H1 (cell line): Measurements from ENCODE around the gene SLFN13. TPM values are rescaled to one million over a fixed set of nuclear protein-coding genes. Genes with fewer than 3 reads are reported as not detected.
A peak's percentile ranks its signal among the peaks of the same experiment; 100 is the strongest.

Experiments
- BRCA1 ChIP-seq: IDR thresholded peaks from 2 replicates; pipeline ENCODE4 v1.6.1; 2012; ENCODE audit warnings: low read depth, low read length, improper control_type of control experiment
- CEBPB ChIP-seq: IDR thresholded peaks from 2 replicates; pipeline ENCODE4 v1.6.1; 2012; ENCODE audit warnings: low read depth, low read length
- EGR1 ChIP-seq: IDR thresholded peaks from 2 replicates; pipeline ENCODE4 v1.6.1; 2011; ENCODE audit warnings: low read depth, low read length, borderline replicate concordance
- EP300 ChIP-seq, 2 experiments: IDR thresholded peaks; 1 replicate in 1 of 2; 2 replicates in 1 of 2; pipeline ENCODE4 v1.6.1; 2011 to 2012; ENCODE audit warnings: low read depth in 2 of 2, low read length in 2 of 2, mild to moderate bottlenecking in 2 of 2, borderline replicate concordance in 1 of 2, inconsistent platforms in 1 of 2, moderate library complexity in 1 of 2
- EZH2 ChIP-seq: fragments of 200-600 bp; sonication (generic); IDR thresholded peaks from 2 replicates; pipeline ENCODE4 v1.7.1; 2012; ENCODE audit warnings: low read depth, mild to moderate bottlenecking, moderate library complexity, low read length, inconsistent platforms; ENCODE audit not compliant: severe bottlenecking
- FOSL1 ChIP-seq: IDR thresholded peaks from 2 replicates; pipeline ENCODE4 v1.6.1; 2011; ENCODE audit warnings: mild to moderate bottlenecking, low read depth, low read length, moderate library complexity; ENCODE audit not compliant: insufficient read depth
- HDAC2 ChIP-seq, 2 experiments: fragments of 300-600 bp in 1 of 2; sonication (generic) in 1 of 2; IDR thresholded peaks; 2 replicates each; pipeline ENCODE4 v1.6.1; 2011 to 2012; ENCODE audit warnings: low read depth in 2 of 2, low read length in 2 of 2, mild to moderate bottlenecking in 2 of 2, moderate library complexity in 2 of 2, borderline replicate concordance in 1 of 2, inconsistent platforms in 1 of 2
- JUN ChIP-seq: IDR thresholded peaks from 2 replicates; pipeline ENCODE4 v1.6.1; 2011; ENCODE audit warnings: low read depth, mild to moderate bottlenecking, improper control_type of control experiment, low read length
- POU5F1 ChIP-seq: IDR thresholded peaks from 2 replicates; pipeline ENCODE4 v1.6.1; 2011; ENCODE audit warnings: low read depth, mild to moderate bottlenecking, low read length, moderate library complexity
- RAD21 ChIP-seq, 2 experiments: IDR thresholded peaks in 1 of 2; conservative IDR thresholded peaks in 1 of 2; 2 replicates each; pipeline ENCODE4 v1.6.1; 2011; ENCODE audit warnings: low read depth in 2 of 2, low read length in 2 of 2, improper control_type of control experiment in 1 of 2, inconsistent platforms in 1 of 2, mild to moderate bottlenecking in 1 of 2, moderate library complexity in 1 of 2
- RFX5 ChIP-seq: IDR thresholded peaks from 2 replicates; pipeline ENCODE4 v1.6.1; 2011; ENCODE audit warnings: low read depth, low read length, improper control_type of control experiment, borderline replicate concordance
- RXRA ChIP-seq: IDR thresholded peaks from 2 replicates; pipeline ENCODE4 v1.6.1; 2011; ENCODE audit warnings: low read depth, mild to moderate bottlenecking, low read length, moderate library complexity; ENCODE audit not compliant: insufficient read depth
- SAP30 ChIP-seq: fragments of 300-600 bp; sonication (generic); IDR thresholded peaks from 2 replicates; pipeline ENCODE4 v1.7.1; 2012; ENCODE audit warnings: low read length, moderate library complexity, mild to moderate bottlenecking, inconsistent platforms; ENCODE audit not compliant: insufficient read depth, insufficient replicate concordance
- SIX5 ChIP-seq: IDR thresholded peaks from 2 replicates; pipeline ENCODE4 v1.6.1; 2011; ENCODE audit warnings: mild to moderate bottlenecking, low read depth, low read length
- SRF ChIP-seq: IDR thresholded peaks from 2 replicates; pipeline ENCODE4 v1.6.1; 2011; ENCODE audit warnings: mild to moderate bottlenecking, low read depth, low read length, moderate library complexity
- SUZ12 ChIP-seq: fragments of 200-600 bp; sonication (generic); IDR thresholded peaks from 2 replicates; pipeline ENCODE4 v1.6.1; 2012; ENCODE audit warnings: mild to moderate bottlenecking, inconsistent platforms, low read length, moderate library complexity, mixed read lengths
- TAF7 ChIP-seq: optimal IDR thresholded peaks from 2 replicates; pipeline ENCODE3; 2011; ENCODE audit warnings: low read depth, mild to moderate bottlenecking, inconsistent platforms, low read length, moderate library complexity, borderline replicate concordance
- TCF12 ChIP-seq: IDR thresholded peaks from 2 replicates; pipeline ENCODE4 v1.6.1; 2011; ENCODE audit warnings: low read depth, mild to moderate bottlenecking, low read length
- TEAD4 ChIP-seq: IDR thresholded peaks from 2 replicates; pipeline ENCODE4 v1.6.1; 2012; ENCODE audit warnings: low read depth, low read length, inconsistent platforms, mixed read lengths
- polyA plus RNA-seq, 7 experiments: library from polyadenylated mRNA; depleted of rRNA in 3 of 7; stranded (reverse) in 5 of 7; unstranded in 2 of 7; fragments of >200 nt in 5 of 7; fragments of 200-250 nt in 2 of 7; gene quantifications; 1 replicate in 5 of 7; 2 replicates in 1 of 7; 4 replicates in 1 of 7; pipeline versions ENCODE4 v1.2.1 to v1.2.3, GENCODE V29; 2011 to 2013; ENCODE audit warnings: missing spikeins in 2 of 7, mixed read lengths in 2 of 7
- total RNA-seq: library from RNA; stranded (reverse); fragmentation: NEBNext Ultra II Directional; extraction: Animal tissue kit (Norgen Biotek cat#: 25700); gene quantifications from 2 replicates; pipeline ENCODE4 v1.2.1, GENCODE V29; 2021
- TF ChIP-seq, protein P1 (sequence below), 3 experiments: IDR thresholded peaks; 1 replicate in 2 of 3; 2 replicates in 1 of 3; pipeline versions ENCODE4 v1.5.1 to v1.6.1; 2011; ENCODE audit warnings: low read length in 3 of 3, mild to moderate bottlenecking in 3 of 3, inconsistent platforms in 2 of 3, low read depth in 1 of 3, moderate library complexity in 1 of 3; ENCODE audit not compliant: insufficient read depth in 1 of 3; ENCODE audit errors: control extremely low read depth in 1 of 3
- TF ChIP-seq, protein P2 (sequence below): IDR thresholded peaks from 2 replicates; pipeline ENCODE4 v1.6.1; 2012; ENCODE audit warnings: inconsistent platforms
- TF ChIP-seq, protein P3 (sequence below): IDR thresholded peaks from 2 replicates; pipeline ENCODE4 v1.6.1; 2012; ENCODE audit warnings: inconsistent platforms

The SLFN13 gene
- total and polyA plus RNA-seq, 2 of the 8 experiments (the other 6 are each of a cell fraction or from before 2014, with no cell fraction given): 15.7 to 27.5 TPM

DNA sequence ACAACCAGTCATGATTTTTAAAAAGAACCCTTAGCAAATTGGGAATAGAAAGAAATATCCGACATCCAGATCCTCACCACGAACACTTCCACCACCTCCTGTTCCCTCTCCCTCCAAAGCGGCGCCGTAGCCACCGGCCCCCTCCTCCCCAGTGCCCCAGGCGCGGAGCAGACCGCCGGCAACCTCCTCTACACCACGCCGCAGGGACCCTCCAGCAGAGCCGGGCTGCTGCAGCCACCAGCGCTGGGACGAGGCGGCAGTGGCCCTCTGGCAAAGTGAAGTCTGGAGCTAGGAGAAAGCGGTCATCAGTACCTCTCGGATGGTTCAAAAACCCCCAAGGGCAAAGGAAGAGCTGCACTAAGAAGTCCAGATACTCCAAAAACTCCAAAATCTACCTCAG is 41.4 kb upstream of the SLFN13 start (continued):
- TF ChIP-seq, protein P1, sequence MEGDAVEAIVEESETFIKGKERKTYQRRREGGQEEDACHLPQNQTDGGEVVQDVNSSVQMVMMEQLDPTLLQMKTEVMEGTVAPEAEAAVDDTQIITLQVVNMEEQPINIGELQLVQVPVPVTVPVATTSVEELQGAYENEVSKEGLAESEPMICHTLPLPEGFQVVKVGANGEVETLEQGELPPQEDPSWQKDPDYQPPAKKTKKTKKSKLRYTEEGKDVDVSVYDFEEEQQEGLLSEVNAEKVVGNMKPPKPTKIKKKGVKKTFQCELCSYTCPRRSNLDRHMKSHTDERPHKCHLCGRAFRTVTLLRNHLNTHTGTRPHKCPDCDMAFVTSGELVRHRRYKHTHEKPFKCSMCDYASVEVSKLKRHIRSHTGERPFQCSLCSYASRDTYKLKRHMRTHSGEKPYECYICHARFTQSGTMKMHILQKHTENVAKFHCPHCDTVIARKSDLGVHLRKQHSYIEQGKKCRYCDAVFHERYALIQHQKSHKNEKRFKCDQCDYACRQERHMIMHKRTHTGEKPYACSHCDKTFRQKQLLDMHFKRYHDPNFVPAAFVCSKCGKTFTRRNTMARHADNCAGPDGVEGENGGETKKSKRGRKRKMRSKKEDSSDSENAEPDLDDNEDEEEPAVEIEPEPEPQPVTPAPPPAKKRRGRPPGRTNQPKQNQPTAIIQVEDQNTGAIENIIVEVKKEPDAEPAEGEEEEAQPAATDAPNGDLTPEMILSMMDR (IDR thresholded peaks at IDR 0.05; ENCODE audit: control extremely low read depth in 1 of 3, insufficient read depth in 1 of 3, low read depth in 1 of 3, low read length in 3 of 3): no peak
- TF ChIP-seq SUZ12: peak; percentile 88
- TF ChIP-seq TCF12: no peak
- TF ChIP-seq POU5F1: no peak
- TF ChIP-seq BRCA1: no peak
- TF ChIP-seq RXRA: no peak
- TF ChIP-seq FOSL1: no peak
- peak; percentile 29; the same call in 1 of the 2 replicates for TF ChIP-seq EGR1
- no peak for TF ChIP-seq TEAD4
- no peak for TF ChIP-seq EP300 (IDR thresholded peaks at IDR 0.05; ENCODE audit: borderline replicate concordance in 1 of 2, low read depth in 2 of 2, low read length in 2 of 2)
- TF ChIP-seq RFX5: no peak
- TF ChIP-seq EZH2: peak; percentile 81
- TF ChIP-seq RAD21 (IDR thresholded peaks at IDR 0.05 in 1 of 2, conservative IDR thresholded peaks at IDR 0.05 in 1 of 2; ENCODE audit: low read depth in 2 of 2, low read length in 2 of 2): no peak
- TF ChIP-seq SRF: no peak
- TF ChIP-seq CEBPB: no peak
- no peak for TF ChIP-seq JUN
- TF ChIP-seq TAF7: no peak
- TF ChIP-seq, protein P2, sequence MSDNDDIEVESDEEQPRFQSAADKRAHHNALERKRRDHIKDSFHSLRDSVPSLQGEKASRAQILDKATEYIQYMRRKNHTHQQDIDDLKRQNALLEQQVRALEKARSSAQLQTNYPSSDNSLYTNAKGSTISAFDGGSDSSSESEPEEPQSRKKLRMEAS: no peak
- TF ChIP-seq, protein P3, sequence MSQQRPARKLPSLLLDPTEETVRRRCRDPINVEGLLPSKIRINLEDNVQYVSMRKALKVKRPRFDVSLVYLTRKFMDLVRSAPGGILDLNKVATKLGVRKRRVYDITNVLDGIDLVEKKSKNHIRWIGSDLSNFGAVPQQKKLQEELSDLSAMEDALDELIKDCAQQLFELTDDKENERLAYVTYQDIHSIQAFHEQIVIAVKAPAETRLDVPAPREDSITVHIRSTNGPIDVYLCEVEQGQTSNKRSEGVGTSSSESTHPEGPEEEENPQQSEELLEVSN: no peak
- no peak for TF ChIP-seq HDAC2 (IDR thresholded peaks at IDR 0.05; ENCODE audit: borderline replicate concordance in 1 of 2, low read depth in 2 of 2, low read length in 2 of 2)
- TF ChIP-seq SIX5: no peak
- TF ChIP-seq SAP30: no peak
